HG03064 (cell line): ENCODE data around the gene ATXN3L.
"Not testable (repeated sequence)": the region's sequence is repeated elsewhere in the genome, so short reads cannot be mapped to it uniquely, and the experiment has no call there.

ENCODE experiments used
- ATAC-seq: cut with Tn5 transposase; IDR thresholded peaks from one replicate; pipeline ENCODE4 v1.9.1; 2021; ENCODE audit warnings: low read depth; ENCODE audit not compliant: unreplicated experiment

ATXN3L gene

GRCh38 chrX:13309631-13310030, 10.2 kb downstream of the ATXN3L start:
- no peak for ATAC-seq

- ATAC-seq: no peak
Measured at GRCh38 chrX:13307041-13307440, 12.8 kb downstream of the ATXN3L start.

GRCh38 chrX:13305108-13305507, 14.7 kb downstream of the ATXN3L start:
- ATAC-seq: no peak

- ATAC-seq: no peak
Measured at GRCh38 chrX:13304052-13304451, 15.8 kb downstream of the ATXN3L start.

- ATAC-seq: not testable (repeated sequence)
Measured at GRCh38 chrX:13303248-13303647, 16.6 kb downstream of the ATXN3L start.

- ATAC-seq: no peak
Measured at GRCh38 chrX:13298836-13299235, 21.0 kb downstream of the ATXN3L start.

- no peak for ATAC-seq
Measured at GRCh38 chrX:13295841-13296240, 24.0 kb downstream of the ATXN3L start.

GRCh38 chrX:13293700-13294099, 26.2 kb downstream of the ATXN3L start:
- ATAC-seq: no peak

GRCh38 chrX:13290891-13291614, 28.8 kb downstream of the ATXN3L start:
- no peak for ATAC-seq

GRCh38 chrX:13288671-13289070, 31.2 kb downstream of the ATXN3L start:
- no peak for ATAC-seq

- ATAC-seq: no peak
Measured at GRCh38 chrX:13287816-13288215, 32.0 kb downstream of the ATXN3L start.

- no peak for ATAC-seq
Measured at GRCh38 chrX:13285693-13286092, 34.2 kb downstream of the ATXN3L start.

GRCh38 chrX:13285229-13285628, 34.6 kb downstream of the ATXN3L start:
- no peak for ATAC-seq

- no peak for ATAC-seq
Measured at GRCh38 chrX:13284570-13284969, 35.3 kb downstream of the ATXN3L start.

- no peak for ATAC-seq
Measured at GRCh38 chrX:13283950-13284546, 35.8 kb downstream of the ATXN3L start.

- no peak for ATAC-seq
Measured at GRCh38 chrX:13283512-13283911, 36.3 kb downstream of the ATXN3L start.

GRCh38 chrX:13281289-13281688, 38.6 kb downstream of the ATXN3L start:
- ATAC-seq: no peak

- no peak for ATAC-seq
Measured at GRCh38 chrX:13279279-13280018, 40.4 kb downstream of the ATXN3L start.

GRCh38 chrX:13277539-13277938, 42.3 kb downstream of the ATXN3L start:
- no peak for ATAC-seq

- ATAC-seq: no peak
Measured at GRCh38 chrX:13276991-13277390, 42.9 kb downstream of the ATXN3L start.

GRCh38 chrX:13275031-13275430, 44.8 kb downstream of the ATXN3L start:
- ATAC-seq: no peak

- ATAC-seq: no peak
Measured at GRCh38 chrX:13272426-13272825, 47.4 kb downstream of the ATXN3L start.
